GM19463 (cell line): ENCODE results near the gene PRSS21.

Experiments
- ATAC-seq: cut with Tn5 transposase; IDR thresholded peaks from one replicate; pipeline ENCODE4 v1.9.1; 2021; ENCODE audit warnings: mild to moderate bottlenecking, moderate library complexity; ENCODE audit not compliant: unreplicated experiment

PRSS21 gene

DNA sequence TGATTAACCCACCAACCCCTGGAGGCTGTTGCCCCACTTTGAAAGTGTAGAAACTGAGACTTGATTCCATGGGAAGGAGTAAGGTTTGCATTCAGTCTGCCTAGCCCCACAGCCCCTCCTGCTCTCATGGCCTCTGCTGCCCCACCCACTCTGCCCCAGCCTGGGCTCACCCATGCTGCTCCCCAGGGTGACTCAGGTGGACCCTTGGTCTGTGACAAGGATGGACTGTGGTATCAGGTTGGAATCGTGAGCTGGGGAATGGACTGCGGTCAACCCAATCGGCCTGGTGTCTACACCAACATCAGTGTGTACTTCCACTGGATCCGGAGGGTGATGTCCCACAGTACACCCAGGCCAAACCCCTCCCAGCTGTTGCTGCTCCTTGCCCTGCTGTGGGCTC, 12.3 kb upstream of the PRSS21 start:
- ATAC-seq, result no peak

DNA sequence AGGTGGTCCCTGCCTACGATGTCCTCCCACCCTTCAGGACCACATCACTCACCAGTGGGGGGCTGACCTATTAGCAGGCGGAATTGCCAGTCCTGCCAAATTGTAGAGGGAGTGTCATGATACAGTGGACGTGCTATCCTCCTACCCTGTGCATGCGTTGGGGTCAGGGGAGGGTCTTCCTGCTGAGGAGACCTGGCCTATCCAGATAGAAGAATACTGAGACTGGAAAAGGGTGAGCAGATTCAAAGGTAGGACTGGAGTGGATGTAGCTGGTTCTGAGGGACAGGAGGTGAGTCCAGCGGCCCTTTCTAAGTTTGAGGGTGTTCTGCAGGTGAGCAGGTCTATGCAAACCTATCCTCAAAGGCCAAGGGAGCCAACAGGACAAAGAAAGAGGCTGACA, 10.8 kb upstream of the PRSS21 start:
- no peak for ATAC-seq

DNA sequence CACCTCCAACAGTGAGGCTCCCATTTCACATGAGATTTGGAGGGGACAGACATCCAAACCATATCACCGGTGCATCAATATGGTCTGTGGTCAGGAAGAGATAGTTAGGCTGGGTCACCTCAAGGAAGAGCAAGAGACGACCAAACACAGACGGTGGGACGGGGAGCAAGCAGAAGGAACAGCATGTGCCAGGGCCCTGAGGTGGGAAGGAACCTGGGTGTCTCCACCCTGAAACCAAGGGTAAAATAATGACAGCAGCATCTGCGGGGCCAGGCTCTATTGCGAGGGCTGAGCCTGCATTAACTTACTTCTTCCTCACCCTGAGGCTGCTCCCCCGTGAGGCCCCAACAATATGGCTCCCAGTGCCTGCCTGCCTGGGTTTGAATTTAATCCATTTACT, 8.9 kb upstream of the PRSS21 start:
- ATAC-seq, result no peak

DNA sequence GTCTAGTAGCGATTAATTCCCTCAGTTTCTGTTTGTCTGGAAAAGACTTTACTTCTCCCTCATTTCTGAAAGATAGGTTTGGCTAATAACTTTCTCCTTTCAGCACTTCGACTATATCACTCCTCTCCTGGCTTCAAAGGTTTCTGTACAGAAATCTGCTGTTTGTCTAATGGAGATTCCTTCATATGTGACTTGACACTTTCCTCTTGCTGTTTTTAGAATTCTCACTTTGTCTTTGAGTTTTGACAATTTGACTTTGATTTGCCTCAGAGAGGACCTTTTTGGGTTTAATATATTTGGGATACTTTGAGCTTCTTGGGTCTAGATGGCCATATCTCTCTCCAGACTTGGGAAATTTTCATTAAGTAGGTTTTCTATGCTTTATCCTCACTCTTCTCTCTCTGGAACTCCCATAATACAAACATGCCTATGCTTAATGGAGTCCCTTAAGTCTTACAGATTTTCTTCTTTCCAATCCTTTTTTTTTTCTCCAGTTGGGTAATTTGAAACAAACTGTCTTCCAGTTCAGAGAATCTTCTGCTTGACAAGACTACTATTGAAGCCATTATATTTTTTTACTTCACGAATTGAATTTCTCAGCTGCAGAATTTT, 7.8 kb upstream of the PRSS21 start:
- ATAC-seq, result no peak

DNA sequence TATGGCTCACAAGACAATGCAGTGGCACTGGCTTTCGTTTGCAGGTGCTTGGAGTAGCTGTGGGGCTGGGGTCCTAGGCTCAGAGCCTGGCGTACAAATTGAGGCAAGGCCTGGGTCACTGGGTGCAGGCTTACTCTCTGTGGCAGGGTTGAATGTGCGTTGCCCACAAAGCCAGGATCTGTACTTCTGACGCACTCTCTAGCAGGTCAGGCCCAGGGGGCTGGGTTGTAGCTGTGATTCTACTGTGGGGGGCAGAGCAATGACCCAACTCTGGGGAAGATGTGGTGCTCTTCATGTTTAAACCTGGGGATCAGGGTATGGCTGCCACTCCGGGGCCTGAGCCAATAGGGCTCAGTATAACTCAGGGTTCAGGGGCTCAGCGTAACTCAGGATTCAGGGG, 6.4 kb upstream of the PRSS21 start:
- no peak for ATAC-seq

DNA sequence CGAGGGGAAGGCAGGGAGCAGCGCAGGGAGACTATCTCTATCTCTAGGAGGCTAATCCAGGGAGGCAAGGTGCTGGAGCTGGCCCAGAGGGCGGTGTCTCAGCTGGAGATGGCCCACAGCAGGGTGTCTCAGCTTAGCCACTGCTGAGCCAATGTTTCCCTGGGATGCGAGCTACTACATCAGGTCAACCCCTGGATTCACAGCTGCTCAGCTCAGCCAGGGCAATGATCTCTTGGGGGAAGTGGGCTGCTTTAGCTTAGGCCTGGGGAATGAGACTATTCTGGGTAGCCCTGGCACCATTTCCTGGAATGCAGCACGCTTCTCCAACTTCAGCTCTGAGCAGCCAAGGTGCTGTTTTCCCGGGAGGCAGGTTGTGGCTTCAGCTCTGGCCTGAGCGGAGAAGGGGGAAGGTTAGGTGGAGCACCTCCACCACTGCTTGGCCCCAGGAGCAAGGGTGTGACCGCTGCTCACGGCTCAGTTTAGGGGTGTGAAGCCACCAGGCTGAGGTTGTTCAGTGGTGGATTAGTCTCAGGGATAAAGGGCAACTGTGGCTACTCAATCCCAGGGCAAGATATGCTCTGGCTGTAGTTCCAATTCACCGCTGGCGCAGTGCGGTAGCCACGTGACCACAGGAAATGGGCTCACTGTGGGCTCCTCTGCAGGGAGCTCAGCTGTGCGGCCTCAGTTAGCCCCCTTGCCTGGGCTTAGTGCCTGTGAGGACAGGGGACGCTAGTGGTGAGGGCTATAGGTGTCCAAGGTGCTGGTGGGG, 5.2 kb upstream of the PRSS21 start:
- ATAC-seq, result no peak

DNA sequence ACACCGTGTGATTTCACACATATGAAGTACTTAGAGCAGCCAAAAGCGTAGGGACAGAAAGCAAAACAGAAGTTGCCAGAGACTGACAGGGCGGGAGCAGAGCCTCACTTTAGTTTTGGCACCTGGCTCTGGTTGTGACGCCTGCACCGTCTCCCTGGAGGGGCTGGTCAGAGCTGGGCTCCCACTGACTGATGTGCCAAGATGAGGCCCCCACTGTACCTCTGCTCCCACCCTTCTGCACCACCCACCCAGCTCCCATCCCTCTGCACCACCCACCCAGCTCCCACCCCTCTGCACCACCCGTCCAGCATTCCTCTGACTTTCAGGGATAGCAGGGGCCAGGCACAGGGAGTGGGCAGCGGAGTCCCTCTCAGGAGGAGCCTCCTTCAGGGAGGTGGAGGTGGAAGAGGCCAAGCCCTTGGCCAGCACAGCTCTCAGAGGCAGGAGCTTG, 3.2 kb upstream of the PRSS21 start:
- ATAC-seq, result no peak

DNA sequence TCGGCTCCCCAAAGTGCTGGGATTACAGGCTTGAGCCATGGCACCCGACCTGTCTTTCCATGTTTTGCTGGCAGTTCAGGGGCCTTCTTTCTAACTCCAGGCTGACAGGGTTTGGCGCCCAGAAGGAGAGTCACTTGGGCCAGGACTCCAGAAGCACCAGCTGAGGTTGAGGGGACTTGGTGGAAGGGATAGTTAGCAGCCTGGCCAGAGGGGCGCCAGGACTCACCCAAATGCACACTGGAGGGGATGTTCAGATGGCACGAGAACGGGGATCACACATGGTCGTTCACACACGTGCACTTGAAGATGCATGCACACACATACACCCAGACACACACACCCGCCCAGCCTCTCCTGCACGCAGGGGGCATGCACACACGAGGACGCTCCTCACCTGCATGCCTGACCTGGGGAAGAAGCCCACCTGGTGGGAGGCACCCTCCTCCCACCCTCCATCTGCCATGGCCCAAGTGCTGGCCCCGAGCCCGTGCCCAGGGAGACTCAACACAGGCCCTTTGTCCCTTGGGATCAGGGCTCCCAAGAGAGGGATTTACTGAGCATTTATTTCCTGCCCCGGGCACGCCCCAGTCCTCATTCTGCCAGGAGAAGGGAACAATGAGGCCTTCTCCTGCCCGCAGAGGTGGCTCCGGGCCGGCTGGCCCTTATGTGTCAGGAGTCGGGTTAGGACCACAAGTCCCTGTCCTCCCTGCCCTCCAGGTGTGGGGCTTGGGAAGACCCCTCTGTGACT, 2.3 kb upstream of the PRSS21 start:
- ATAC-seq, result no peak

DNA sequence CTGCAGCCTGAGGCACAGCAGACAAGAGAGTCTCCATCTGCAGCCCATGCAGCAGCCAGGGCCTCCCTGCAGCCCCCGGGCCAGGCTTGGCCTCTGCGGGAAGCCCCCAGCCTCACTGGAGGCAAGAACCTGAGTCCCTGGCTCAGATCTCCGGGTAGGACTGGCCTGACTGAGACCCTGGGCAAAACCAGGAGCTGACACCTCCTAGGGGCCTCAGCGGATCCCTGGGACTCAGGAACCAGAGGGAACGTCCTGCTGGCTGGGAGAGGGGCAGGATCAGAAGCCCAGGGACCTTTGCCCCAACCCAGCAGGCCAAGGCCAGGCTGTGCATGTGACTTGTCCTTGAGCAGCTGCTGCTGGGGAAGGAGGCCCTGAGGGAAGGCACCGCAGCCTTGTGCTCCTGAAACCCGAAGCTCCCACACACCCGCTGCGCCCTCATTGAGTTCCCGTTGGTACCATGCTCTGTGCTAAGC, 1.7 kb upstream of the PRSS21 start:
- ATAC-seq, result no peak

DNA sequence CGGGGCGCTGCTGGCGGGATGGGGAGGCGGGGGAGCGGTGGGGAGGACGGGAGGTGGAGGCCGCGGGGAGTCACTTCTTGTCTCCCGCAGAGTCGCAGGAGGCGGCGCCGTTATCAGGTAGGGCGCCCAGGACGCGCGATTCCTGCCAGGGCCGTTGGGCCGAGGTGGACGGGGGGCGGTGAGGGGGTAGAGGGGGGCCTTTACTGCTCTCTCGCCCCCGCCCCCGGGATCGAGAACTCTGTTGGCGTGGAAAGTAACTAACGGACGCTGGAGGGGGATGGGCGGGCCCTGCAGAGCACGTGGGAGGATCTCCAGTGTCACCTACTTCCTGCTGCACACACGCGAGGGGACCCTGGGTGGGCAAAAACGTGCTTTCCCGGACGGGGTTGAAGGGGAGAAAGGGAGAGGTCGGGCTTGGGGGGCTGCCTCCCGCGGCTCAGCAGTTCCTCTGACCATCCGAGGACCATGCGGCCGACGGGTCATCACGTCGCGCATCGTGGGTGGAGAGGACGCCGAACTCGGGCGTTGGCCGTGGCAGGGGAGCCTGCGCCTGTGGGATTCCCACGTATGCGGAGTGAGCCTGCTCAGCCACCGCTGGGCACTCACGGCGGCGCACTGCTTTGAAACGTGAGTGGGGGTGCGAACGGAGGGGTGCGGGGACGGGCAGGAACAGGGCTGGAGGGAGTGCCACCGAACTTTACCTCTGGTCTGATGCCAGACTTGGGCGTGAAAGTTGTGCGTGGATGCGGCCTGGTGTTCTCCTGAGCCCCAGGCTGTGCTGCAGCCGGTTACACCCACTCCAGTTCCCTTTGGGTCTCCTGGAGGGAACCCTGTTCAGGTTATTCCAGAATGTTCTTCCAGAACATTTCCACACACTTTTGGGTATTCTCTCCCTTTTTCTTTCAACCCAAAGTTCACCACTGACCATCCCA, 569 bp downstream of the PRSS21 start:
- no peak for ATAC-seq

DNA sequence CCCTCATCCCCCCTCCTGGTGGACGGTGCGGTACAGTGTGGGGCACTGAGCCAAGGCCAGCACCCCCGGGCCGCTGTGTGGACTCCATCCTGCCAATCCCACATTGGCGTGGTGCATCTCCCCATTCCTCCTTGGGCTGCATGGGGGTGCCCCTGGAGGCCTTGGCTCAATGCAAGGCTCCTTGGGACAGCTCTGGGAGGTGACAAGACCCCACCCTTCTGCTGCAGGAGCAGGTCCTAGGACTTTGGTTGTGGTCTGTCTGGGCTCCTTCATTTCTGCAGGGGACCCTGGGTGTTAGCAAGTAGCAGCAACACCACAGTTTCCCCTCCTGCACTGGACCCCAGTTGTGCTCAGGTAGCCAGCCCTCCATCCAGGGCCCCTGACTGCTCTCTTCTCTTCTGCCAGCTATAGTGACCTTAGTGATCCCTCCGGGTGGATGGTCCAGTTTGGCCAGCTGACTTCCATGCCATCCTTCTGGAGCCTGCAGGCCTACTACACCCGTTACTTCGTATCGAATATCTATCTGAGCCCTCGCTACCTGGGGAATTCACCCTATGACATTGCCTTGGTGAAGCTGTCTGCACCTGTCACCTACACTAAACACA, 1.3 kb downstream of the PRSS21 start:
- no peak for ATAC-seq

DNA sequence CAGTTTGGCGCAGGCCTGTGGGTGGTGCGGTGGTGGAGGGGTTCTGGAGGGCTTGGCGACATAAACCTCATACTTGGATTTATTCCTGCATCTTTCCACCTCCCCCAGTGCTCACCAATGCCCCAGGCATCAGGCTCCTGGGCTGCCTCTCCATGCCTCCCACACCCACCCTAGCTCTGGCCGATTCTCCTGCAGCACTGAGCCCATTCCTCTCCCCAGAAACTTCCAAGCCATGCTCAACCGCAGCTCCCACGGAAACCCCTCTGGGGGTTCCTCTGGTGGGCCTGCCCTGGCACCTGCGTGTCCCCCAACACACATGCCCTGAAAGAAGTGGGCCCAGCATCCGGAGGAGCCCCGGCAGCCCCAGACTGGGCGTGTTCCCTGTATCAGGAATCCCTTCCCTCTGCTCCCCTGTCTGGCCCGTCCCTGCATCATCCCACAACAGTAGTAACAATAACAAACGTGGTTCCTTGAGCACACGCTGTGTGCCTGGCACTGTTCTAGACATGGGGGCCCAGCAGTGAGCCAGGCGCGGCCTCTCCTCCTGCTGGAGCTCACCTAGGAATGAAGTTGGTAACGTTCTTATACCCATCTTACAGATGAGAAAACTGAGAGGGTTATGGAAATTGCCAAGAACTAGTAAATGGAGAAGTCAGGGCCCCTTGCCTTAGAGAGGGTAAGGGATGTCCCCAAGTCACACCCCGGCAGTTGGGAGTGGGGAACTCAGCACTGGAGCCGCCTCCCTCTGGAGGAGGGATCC, 2.3 kb downstream of the PRSS21 start:
- no peak for ATAC-seq

DNA sequence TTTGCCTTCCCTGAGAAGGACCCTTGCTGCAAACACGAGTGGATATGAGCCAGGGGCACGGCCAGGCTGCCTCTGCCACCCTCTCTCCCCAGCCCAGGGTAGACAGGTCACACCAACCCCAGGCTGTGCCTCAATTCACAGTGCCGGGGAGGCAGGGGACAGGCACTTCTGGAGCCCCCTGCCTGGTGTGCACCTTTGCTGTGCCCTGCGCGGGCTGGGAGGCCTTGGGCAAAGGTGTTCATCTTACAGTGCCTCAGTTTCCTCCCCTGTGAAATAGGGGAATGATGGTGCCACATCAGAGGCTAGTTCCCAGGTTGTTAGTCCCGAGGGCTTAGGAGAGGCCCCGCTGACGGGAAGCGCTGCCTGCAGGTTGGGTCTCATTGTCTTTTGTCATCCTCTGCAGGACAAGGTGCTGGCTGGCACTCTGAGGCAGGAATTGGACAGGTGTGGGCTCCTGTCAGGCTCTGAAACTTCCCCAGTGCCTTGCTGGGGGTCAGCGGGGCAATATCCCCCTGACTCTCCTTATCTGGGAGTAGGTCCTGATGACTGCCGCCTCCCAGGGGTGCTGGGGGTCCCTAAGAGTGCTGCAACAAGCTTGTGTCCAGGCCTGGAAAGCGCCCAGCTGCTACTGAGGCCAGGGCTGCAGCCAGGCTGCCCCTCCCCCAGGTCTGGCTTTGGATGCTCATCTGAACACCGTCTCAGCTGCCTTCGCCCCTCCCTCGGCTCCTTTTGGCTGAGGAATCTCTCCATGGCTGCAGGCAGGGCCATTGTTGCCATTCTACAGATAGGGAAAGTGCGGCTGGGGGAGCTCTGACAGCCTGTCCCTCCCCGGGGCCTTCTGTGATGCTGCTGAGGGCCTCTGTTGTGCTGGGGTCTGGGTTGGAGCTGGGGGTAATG, 3.1 kb downstream of the PRSS21 start:
- ATAC-seq, result no peak

DNA sequence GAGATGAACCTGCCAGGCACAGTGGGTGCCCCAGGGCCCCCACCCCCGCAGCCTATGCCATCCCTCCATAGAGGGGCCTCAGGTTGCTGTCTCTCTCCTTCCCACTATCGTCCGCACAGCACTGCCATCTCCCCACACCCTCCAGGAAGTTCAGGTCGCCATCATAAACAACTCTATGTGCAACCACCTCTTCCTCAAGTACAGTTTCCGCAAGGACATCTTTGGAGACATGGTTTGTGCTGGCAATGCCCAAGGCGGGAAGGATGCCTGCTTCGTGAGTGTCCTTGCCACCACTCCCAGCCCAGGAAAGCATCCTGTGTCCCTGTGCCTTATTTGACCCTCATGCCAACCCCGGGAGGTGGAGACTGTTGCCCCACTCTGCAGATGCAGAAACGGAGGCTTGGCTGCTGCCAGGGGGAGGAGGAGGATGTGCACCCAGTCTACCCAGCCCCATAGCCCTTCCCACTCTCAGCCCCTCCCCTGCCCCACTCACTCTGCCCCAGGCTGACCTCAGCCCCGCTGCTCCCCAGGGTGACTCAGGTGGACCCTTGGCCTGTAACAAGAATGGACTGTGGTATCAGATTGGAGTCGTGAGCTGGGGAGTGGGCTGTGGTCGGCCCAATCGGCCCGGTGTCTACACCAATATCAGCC, 3.9 kb downstream of the PRSS21 start:
- ATAC-seq, result no peak

DNA sequence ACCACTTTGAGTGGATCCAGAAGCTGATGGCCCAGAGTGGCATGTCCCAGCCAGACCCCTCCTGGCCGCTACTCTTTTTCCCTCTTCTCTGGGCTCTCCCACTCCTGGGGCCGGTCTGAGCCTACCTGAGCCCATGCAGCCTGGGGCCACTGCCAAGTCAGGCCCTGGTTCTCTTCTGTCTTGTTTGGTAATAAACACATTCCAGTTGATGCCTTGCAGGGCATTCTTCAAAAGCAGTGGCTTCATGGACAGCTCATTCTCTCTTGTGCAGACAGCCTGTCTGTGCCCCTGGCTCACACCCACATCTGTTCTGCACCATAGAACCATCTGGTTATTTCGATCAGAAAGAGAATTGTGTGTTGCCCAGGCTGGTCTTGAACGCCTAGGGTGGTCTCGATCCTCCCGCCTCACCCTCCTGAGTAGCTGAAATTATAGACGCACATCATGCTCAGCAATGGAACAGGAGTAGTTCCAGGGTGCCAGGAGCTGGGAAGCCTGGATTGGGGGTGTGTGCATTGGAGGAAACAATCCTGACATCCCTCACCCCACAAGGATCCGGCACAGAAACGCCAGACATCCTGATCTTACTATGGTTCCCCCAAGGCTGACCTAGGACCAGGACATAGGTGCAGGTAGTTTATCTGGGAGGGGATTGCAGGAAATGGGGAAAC, 4.6 kb downstream of the PRSS21 start:
- no peak for ATAC-seq

DNA sequence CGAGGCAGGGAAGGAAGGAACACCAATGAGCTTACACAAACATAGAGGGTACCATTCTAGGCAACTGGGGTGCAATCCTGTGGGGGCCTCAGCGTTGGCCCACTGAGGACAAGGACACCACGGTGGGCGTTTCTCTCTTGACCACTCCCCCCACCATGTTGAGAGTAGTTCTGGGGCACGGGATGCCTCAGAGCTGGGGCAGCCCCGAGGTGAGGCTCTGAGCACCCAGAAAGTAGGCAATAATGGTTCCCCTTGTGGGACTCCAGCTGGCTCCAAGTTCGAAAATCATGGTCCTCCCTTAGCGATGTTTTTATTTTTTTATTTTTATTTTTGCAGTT, 5.1 kb downstream of the PRSS21 start:
- ATAC-seq, result no peak

DNA sequence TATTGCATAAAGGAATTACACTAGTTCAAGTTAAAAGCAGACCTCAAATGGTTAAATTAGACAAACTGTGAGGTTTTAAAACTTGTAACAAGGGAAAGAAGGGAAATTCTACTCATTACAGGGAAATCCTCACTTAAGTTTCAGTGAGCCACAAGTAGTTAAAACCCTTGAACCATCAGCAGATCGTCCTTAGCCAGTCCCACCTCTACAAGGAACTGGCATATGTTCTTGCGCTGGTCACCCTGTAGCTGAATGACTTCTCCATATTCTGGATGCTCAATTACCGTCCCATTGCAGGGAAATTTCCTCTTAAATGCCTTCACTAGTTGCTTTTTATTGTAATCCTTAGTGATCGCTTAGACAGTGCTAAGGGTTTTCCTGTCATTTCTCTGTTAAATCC, 5.5 kb downstream of the PRSS21 start:
- ATAC-seq, result no peak

DNA sequence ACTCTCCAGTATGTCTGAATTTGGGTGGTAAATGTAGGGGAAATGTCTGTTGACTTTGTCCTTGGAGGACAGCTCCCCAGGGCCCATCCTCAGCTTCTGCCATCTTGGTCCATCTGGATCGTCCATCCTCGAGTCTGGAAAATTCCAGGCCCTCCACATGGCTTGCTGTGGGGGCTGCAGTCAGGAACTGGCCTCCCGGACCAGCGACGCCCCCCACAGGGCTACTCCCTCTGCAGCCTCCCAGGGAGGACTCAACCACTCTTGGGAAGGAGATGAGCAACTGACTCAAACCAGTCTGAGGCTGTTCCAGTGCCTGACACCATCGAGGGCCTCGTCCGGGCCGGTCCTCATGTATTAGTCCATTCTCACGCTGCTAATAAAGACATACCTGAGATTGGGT, 7.6 kb downstream of the PRSS21 start:
- no peak for ATAC-seq
